Muscle of arm (tissue), 12 donors: ENCODE data around the gene TRIM44. TPM values are rescaled to one million over a fixed set of nuclear protein-coding genes. Genes with fewer than 3 reads are reported as not detected.
"Not testable (repeated sequence)": the region's sequence is repeated elsewhere in the genome, so short reads cannot be mapped to it uniquely, and the experiment has no call there.

Source experiments
- DNase-seq: peaks from one replicate; pipeline ENCODE4 v3.0.0-alpha.2; 2013
- polyA plus RNA-seq, 12 donors: library from polyadenylated mRNA; unstranded; fragments of 120-200 nt; gene quantifications; one replicate each; pipeline ENCODE4 v1.2.1, GENCODE V29; 2013; ENCODE audit not compliant: insufficient read length in 12 of 12

Gene TRIM44
- polyA plus RNA-seq, 12 donors, result 38.8 to 53.2 (median 49.3) TPM

DNA sequence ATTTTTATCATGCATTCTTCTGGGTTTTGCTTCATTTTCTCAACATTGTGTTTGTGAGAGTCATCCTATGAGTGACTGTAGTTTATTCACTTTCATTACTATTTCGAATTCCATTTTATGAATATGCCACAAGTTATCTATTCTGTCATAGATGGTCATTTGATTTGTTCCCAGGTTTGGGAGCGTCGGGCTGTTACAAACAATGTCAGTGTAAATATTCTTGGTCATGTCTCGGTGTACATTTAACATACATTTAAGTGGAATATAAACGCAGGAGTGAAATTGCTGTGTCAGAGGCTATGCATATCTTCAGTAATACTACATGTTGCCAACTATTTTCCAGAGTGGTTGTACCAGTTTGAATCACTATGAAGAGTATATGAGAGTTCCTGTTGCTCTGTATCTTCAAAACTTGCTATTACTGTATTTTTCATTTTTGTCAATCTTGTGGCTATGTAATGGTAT lies 2.4 kb downstream of the TRIM44 start:
- DNase-seq, result no peak

DNA sequence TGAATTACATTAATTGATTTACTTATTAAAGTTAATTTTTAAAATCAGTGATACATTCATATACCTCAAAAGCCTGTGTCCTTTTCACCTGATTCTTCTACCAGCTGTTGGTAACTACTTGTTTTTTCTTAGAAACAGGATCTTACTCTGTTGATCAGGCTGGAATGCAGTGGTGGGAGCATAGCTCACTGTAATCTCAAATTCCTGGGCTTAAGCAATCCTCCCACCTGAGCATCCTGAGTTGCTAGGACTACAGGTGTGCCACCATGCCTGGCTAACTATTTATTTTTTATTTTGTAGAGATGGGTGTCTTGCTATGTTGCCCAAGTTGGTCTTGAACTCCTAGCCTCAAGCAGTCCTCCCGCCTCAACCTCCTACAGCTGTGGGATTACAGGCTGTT lies 4.7 kb downstream of the TRIM44 start:
- no peak for DNase-seq

DNA sequence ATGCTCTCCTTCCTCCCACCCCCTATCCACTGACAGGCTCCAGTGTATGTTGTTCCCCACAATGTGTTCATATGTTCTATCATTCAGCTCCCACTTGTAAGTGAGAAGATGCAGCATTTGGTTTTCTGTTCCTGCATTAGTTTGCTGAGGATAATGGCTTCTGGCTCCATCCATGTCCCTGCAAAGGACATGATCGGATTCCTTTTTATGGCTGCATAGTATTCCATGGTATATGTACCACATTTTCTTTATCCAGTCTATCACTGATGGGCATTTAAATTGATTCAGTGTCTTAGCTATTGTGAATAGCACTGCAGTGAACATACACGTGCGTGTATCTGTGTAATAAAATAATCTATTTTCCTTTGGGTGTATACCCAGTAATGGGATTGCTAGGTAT lies 5.8 kb downstream of the TRIM44 start:
- not testable (repeated sequence) for DNase-seq

GRCh38 chr11:35671396-35672127 lies 9.0 kb downstream of the TRIM44 start:
- DNase-seq, result no peak

DNA sequence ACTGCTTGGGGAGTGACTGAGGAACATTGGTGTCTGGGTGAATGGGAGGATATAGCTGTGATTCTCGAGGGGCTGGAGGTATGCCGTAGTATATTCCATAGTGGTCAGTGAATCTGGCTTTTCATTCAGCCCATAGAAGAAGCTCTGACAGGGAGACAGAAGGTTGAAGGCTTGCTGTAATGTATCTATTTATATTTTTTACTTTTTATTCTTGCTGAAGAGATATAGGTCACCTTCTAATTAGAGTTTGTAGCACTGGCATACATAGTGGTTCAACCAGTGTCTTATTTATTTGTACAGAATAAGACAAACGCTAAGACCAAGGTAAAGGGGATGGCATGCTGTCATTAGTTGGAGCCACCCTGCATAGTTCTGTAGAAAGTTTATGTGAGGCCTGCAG lies 10.0 kb downstream of the TRIM44 start:
- DNase-seq, result no peak

- DNase-seq, result no peak
These were observed 13.5 kb downstream of the TRIM44 start for GRCh38 chr11:35675901-35676610.

- no peak for DNase-seq
These were observed 14.0 kb downstream of the TRIM44 start for GRCh38 chr11:35676611-35676965.

- no peak for DNase-seq
These were observed 15.3 kb downstream of the TRIM44 start for GRCh38 chr11:35677904-35678303.

DNA sequence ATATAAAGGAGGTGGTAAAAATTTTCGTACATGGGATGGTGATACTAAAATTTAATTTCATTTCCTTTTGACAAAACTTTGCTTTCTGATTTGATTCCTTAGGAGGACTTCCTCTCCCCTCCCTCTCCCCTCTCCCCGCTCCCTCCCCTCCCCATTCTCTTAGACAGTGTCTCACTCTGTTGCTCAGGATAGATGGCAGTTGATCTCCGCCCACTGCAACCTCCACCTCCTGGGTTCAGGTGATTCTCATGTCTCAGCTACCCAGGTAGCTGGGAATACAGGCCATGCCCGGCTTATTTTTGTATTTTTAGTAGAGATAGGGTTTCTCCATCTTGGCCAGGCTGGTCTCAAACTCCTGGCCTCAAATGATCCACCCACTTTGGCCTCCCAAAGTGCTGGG lies 15.9 kb downstream of the TRIM44 start:
- no peak for DNase-seq

DNA sequence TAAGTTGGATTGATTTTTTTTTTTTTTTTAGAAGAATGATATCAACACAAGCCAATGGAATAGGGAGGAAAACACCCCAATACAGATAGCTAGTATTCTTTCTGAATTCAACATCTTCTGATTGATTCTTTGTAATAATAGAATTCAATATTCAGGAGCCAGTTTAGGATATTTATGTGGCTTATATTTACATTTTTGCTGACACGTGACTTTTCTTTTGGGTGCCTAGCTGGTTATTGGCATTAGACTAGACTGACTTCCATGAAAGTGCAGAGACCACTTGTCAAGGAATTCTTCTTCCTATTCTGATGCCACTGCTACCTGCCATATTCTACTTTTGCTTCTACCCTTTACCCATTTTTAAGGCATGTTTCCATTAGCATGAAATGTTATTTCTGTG lies 16.4 kb downstream of the TRIM44 start:
- DNase-seq, result no peak

DNA sequence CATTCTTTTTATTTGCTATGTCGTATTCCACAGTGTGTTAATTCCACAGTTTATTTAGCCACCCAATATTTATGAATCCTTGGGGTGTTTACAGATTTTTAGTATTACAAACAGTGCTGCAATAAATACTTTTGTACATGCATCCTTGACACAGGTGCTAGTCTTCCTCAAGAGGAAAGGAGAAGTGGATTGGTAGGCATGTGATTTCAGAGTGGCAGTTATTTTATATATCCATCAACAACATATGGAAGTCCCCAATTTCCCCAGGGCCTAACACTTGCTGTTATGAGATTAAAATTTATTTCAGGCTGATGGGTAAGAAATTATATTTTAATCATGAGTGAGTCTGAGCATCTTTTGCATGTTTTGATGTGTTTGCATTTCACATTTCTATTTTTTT lies 17.9 kb downstream of the TRIM44 start:
- no peak for DNase-seq

- no peak for DNase-seq
These were observed 18.7 kb downstream of the TRIM44 start for GRCh38 chr11:35681163-35681767.

DNA sequence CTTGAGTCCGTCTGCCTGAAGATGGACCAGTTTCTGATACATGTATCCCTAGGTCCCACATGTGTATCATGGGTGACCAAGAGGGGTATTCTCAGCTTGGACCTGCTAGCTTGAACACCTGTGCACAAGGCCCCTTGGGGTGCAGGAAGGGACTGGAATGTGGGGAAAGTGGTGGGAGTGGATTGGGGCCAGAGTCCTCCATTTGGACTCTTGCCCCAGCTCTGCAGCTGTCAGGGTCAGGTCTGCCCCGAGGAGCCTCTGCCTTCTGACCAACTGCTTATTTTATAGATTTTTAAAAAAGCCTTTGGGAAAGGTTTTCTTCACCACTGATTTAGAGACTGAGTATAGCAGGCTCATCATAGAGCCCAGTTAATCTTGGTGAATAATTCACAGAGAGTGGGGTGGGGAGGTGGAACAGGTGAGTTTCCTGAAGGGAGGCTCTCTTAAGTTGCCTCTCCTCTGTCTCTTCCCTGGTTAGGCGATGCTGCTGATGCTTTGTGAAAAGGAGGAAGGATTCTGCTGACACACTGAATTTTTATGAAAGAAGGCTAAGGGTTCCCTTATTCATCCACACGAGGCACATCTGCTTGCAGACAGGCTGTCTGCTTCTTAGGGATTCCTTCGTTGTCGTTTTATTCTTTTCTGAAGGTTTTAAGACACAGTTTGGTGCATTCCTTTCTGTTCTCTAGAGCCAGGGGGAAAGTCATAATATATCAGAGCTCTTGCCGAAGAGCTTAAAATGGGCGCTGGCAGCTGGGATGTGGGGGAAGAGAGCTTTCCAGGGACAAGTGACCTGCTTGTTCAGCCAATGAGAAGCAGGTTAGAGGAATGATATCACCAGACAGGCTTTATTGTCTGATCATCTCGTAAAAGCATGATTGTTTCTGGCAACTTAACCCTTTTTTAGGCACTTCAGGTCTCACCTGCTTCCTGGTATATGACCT lies 19.9 kb downstream of the TRIM44 start:
- peak; percentile 35 for DNase-seq

GRCh38 chr11:35683728-35684339 lies 21.3 kb downstream of the TRIM44 start:
- no peak for DNase-seq

GRCh38 chr11:35688023-35688422 lies 25.4 kb downstream of the TRIM44 start:
- no peak for DNase-seq

- no peak for DNase-seq
These were observed 26.8 kb downstream of the TRIM44 start for GRCh38 chr11:35689081-35689996.

DNA sequence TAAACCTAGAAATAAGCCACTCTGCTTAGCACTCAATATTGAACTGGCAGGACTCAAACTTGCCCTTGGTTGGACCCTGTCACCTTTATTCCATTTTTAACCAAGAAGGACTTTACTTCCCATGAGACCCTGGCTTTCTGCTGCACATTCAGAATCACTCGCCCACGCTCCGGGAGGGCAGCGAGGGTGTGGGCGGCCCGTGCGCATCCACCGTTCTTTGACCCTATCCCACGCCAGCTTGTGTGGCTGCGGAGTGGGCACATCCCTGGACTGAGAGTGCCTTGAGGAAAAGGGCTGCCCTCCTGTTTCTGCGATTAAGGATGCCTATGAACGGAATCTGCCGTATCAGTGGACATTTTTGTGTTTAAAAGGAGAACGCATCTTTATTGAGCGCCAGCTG lies 39.6 kb downstream of the TRIM44 start:
- no peak for DNase-seq

- DNase-seq, result no peak
These were observed 46.8 kb downstream of the TRIM44 start for GRCh38 chr11:35709376-35709775.

DNA sequence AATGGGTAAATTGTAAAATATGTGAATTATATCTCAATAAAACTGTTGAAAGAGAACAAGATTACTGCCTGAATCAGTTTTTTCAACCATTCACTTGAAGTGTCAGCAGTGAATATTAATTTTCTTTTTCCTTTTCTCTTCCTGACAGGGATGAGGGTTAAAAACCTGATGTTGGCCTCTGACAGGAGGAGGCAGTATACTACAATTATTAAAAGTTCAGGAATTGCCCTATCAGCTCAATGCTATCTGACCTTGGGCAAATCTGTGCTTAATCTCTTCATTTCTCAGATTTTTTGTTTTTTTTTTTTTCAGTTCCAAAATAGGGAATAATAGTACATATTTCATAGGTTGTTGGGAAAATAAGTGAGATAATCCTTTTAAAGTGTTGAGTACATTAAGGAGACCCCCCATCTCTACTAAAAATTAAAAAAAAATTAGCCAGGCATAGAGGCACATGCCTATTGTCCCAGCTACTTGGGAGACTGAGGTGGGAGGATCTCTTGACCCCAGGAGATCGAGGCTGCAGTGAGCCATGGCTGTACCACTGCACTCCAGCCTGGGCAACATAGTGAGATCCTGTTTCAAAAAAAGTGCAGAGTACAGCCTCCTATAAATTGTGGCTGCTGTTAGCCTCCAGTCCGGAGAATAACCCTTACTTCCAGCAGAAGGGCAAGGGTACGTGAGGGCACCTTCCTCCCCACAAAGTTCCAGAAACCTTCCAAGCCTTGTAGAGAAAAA lies 48.8 kb downstream of the TRIM44 start:
- no peak for DNase-seq

GRCh38 chr11:35711924-35712323 lies 49.3 kb downstream of the TRIM44 start:
- DNase-seq, result no peak
